ENCODE results near the gene DTNBP1.

GRCh38 chr6:15691250-15691869 lies 28.5 kb upstream of the DTNBP1 start:
- TF ChIP-seq, protein P1, sequence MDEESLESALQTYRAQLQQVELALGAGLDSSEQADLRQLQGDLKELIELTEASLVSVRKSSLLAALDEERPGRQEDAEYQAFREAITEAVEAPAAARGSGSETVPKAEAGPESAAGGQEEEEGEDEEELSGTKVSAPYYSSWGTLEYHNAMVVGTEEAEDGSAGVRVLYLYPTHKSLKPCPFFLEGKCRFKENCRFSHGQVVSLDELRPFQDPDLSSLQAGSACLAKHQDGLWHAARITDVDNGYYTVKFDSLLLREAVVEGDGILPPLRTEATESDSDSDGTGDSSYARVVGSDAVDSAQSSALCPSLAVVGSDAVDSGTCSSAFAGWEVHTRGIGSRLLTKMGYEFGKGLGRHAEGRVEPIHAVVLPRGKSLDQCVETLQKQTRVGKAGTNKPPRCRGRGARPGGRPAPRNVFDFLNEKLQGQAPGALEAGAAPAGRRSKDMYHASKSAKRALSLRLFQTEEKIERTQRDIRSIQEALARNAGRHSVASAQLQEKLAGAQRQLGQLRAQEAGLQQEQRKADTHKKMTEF (CRISPR knock-in tag; IDR thresholded peaks at IDR 0.05): peak; percentile 56; the same call in 1 of the 2 replicates
- TF ChIP-seq POLR2G (IDR thresholded peaks at IDR 0.05; ENCODE audit: low read depth, low read length) (no peak), ZNF546 (CRISPR knock-in tag; conservative IDR thresholded peaks at IDR 0.05) (no peak), EZH2 (conservative IDR thresholded peaks at IDR 0.05; ENCODE audit: low read depth, low read length) (no peak), SIX1 (CRISPR knock-in tag; IDR thresholded peaks at IDR 0.05; ENCODE audit: borderline replicate concordance) (no peak), SMC3 (IDR thresholded peaks at IDR 0.05; ENCODE audit: low read length) (peak; percentile 99), POLR2A (IDR thresholded peaks at IDR 0.05; ENCODE audit: insufficient read depth in 1 of 2, low read depth in 2 of 2, low read length in 2 of 2) (no peak), ZBTB4 (CRISPR knock-in tag; IDR thresholded peaks at IDR 0.05; ENCODE audit: borderline replicate concordance) (no peak)
- TF ChIP-seq, protein P2, sequence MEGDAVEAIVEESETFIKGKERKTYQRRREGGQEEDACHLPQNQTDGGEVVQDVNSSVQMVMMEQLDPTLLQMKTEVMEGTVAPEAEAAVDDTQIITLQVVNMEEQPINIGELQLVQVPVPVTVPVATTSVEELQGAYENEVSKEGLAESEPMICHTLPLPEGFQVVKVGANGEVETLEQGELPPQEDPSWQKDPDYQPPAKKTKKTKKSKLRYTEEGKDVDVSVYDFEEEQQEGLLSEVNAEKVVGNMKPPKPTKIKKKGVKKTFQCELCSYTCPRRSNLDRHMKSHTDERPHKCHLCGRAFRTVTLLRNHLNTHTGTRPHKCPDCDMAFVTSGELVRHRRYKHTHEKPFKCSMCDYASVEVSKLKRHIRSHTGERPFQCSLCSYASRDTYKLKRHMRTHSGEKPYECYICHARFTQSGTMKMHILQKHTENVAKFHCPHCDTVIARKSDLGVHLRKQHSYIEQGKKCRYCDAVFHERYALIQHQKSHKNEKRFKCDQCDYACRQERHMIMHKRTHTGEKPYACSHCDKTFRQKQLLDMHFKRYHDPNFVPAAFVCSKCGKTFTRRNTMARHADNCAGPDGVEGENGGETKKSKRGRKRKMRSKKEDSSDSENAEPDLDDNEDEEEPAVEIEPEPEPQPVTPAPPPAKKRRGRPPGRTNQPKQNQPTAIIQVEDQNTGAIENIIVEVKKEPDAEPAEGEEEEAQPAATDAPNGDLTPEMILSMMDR (CRISPR knock-in tag; IDR thresholded peaks at IDR 0.05): peak; percentile 100
- TF ChIP-seq, protein P3, sequence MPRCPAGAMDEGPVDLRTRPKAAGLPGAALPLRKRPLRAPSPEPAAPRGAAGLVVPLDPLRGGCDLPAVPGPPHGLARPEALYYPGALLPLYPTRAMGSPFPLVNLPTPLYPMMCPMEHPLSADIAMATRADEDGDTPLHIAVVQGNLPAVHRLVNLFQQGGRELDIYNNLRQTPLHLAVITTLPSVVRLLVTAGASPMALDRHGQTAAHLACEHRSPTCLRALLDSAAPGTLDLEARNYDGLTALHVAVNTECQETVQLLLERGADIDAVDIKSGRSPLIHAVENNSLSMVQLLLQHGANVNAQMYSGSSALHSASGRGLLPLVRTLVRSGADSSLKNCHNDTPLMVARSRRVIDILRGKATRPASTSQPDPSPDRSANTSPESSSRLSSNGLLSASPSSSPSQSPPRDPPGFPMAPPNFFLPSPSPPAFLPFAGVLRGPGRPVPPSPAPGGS (CRISPR knock-in tag; IDR thresholded peaks at IDR 0.05): no peak

All from HepG2 (cell line).